Testis (tissue), 3 donors: ENCODE measurements around the gene TAGLN2. TPM values are rescaled to one million over a fixed set of nuclear protein-coding genes. Genes with fewer than 3 reads are reported as not detected.

ENCODE experiments used
- DNase-seq: peaks from one replicate; pipeline ENCODE4 v3.0.0-alpha.2; 2019
- H3K27ac ChIP-seq, 2 donors: fragments of 200-600 bp; sonication (generic); one replicate each; pipeline ENCODE4 v1.5.1; 2019
- H3K27me3 ChIP-seq: fragments of 200-600 bp; sonication (generic); one replicate; pipeline ENCODE4 v1.5.1; 2019
- H3K36me3 ChIP-seq: fragments of 200-600 bp; sonication (generic); one replicate; pipeline ENCODE4 v1.5.1; 2017; ENCODE audit warnings: low read depth; ENCODE audit errors: missing control alignments
- H3K4me1 ChIP-seq: fragments of 200-600 bp; sonication (generic); one replicate; pipeline ENCODE4 v1.5.1; 2019
- H3K4me3 ChIP-seq, 2 donors: fragments of 200-600 bp; sonication (generic); one replicate each; pipeline ENCODE4 v1.5.1; 2017 to 2019
- H3K9me3 ChIP-seq: fragments of 200-600 bp; sonication (generic); one replicate; pipeline ENCODE4 v1.5.1; 2017
- CTCF ChIP-seq, 3 experiments: fragments of 450-650 bp in 2 of 3; fragments of 200-600 bp in 1 of 3; sonication (generic) in 1 of 3; IDR thresholded peaks; one replicate each; pipeline ENCODE4 v1.5.1; 2016 to 2019; ENCODE audit warnings: antibody characterized with exemption in 3 of 3, mild to moderate bottlenecking in 2 of 3, moderate library complexity in 1 of 3
- POLR2A ChIP-seq: fragments of 450-650 bp; IDR thresholded peaks from one replicate; pipeline ENCODE4 v1.6.1; 2017; ENCODE audit warnings: antibody characterized with exemption, mild to moderate bottlenecking, moderate library complexity
- WGBS, 2 donors: methylation state at CpG; one replicate each; pipeline ENCODE4 v1.1.5; 2018; 5-methylcytosine and 5-hydroxymethylcytosine counted together
- intact Hi-C: fragments of 100-400 bp; cut with DNase I; formaldehyde crosslinking; loops from one replicate; pipeline ENCODE4 v1.15.1; 2023; ENCODE audit warnings: low total_unique reads
- polyA plus RNA-seq: library from polyadenylated mRNA; stranded (reverse); fragments of 350-450 nt; fragmentation: Illumina TruSeq; extraction: RNeasy Lipid Tissue Mini Kit (QIAGEN cat#74804); gene quantifications from one replicate; pipeline ENCODE4 v1.2.3, GENCODE V29; 2014; ENCODE audit warnings: low read depth, low replicate concordance; ENCODE audit not compliant: insufficient read depth
- total RNA-seq, 2 donors: library from RNA; depleted of rRNA; stranded (reverse); fragments of >200 nt; gene quantifications; one replicate each; pipeline ENCODE4 v1.2.3, GENCODE V29; 2016

Gene TAGLN2
- total and polyA plus RNA-seq, 3 donors from 2014 or later: 204 to 389 (median 305) TPM

GRCh38 chr1:159879977-159880376 lies 45.3 kb downstream of the TAGLN2 start:
- intact Hi-C loops: no loop called here

GRCh38 chr1:159879136-159879535 lies 46.2 kb downstream of the TAGLN2 start:
- Histone ChIP-seq H3K4me1 (no peaks in the 10 kb centered on the region), H3K4me3 (no peak overlapping the region), H3K9me3 (no peaks in the 10 kb centered on the region), H3K27me3 (no peaks in the 10 kb centered on the region), H3K27ac (no peak overlapping the region), H3K36me3 (no peaks in the 10 kb centered on the region)
- DNase-seq: no peak
- intact Hi-C loops: no loop called here
- 79 to 85% methylated on average over 3 of the region's 3 CpGs for WGBS, 2 donors
- no peak for TF ChIP-seq CTCF (IDR thresholded peaks at IDR 0.05)
- TF ChIP-seq POLR2A: no peak

More at GRCh38 chr1:159879977-159880376, 45.3 kb downstream of the TAGLN2 start:
- no peak for DNase-seq
- Histone ChIP-seq H3K27ac (no peak overlapping the region), H3K36me3 (no peaks in the 10 kb centered on the region), H3K27me3 (no peaks in the 10 kb centered on the region), H3K9me3 (no peaks in the 10 kb centered on the region), H3K4me3 (no peak overlapping the region), H3K4me1 (no peaks in the 10 kb centered on the region)
- no peak for TF ChIP-seq POLR2A
- TF ChIP-seq CTCF (IDR thresholded peaks at IDR 0.05): no peak
- WGBS, 2 donors: 93 to 94% methylated on average over 4 of the region's 4 CpGs

- H3K27me3 ChIP-seq: no peaks in the 10 kb centered on the region
- no peak overlapping the region for H3K4me3 ChIP-seq
- intact Hi-C loops: no loop called here
- H3K9me3 ChIP-seq: no peaks in the 10 kb centered on the region
- DNase-seq: no peak
- 93 to 95% methylated on average over 6 of the region's 6 CpGs for WGBS, 2 donors
- TF ChIP-seq POLR2A (no peak), CTCF (IDR thresholded peaks at IDR 0.05) (no peak)
- no peaks in the 10 kb centered on the region for H3K4me1 ChIP-seq
- no peak overlapping the region for H3K27ac ChIP-seq
- no peaks in the 10 kb centered on the region for H3K36me3 ChIP-seq
These were observed 47.4 kb downstream of the TAGLN2 start for GRCh38 chr1:159877695-159878444.

- no peak for TF ChIP-seq POLR2A
- TF ChIP-seq CTCF (IDR thresholded peaks at IDR 0.05): no peak
These were observed 51.7 kb downstream of the TAGLN2 start for GRCh38 chr1:159873530-159874143.

More at GRCh38 chr1:159873530-159874143, 51.7 kb downstream of the TAGLN2 start:
- no peak for DNase-seq
- Histone ChIP-seq H3K4me3 (no peak overlapping the region), H3K36me3 (no peaks in the 10 kb centered on the region), H3K9me3 (no peaks in the 10 kb centered on the region), H3K27ac (no peak overlapping the region), H3K27me3 (no peaks in the 10 kb centered on the region), H3K4me1 (no peaks in the 10 kb centered on the region)
- intact Hi-C loops: no loop called here
- 91 to 95% methylated on average over 4 of the region's 4 CpGs for WGBS, 2 donors
